GM19397 (cell line): ENCODE data around the gene TMEM121.

Experiments
- ATAC-seq: cut with Tn5 transposase; IDR thresholded peaks from one replicate; pipeline ENCODE4 v1.9.1; 2021; ENCODE audit warnings: mild to moderate bottlenecking, moderate library complexity; ENCODE audit not compliant: unreplicated experiment

The TMEM121 gene

GRCh38 chr14:105486974-105487448, 39.4 kb upstream of the TMEM121 start:
- ATAC-seq = no peak

GRCh38 chr14:105487449-105487985, 38.9 kb upstream of the TMEM121 start:
- ATAC-seq = no peak

- ATAC-seq = no peak
Observed at GRCh38 chr14:105487986-105488777, 38.2 kb upstream of the TMEM121 start.

- no peak for ATAC-seq
Observed at GRCh38 chr14:105488781-105489541, 37.4 kb upstream of the TMEM121 start.

- no peak for ATAC-seq
Observed at GRCh38 chr14:105489542-105490266, 36.7 kb upstream of the TMEM121 start.

- peak; percentile 3 for ATAC-seq
Observed at GRCh38 chr14:105490267-105490571, 36.2 kb upstream of the TMEM121 start.

GRCh38 chr14:105490572-105491365, 35.6 kb upstream of the TMEM121 start, which contains the start of gene TEDC1:
TSS of gene TEDC1 (plus strand) at chr14:105491246. CDS start at chr14:105491376, 130 bp downstream.
- peak; percentile 58 for ATAC-seq

- peak; percentile 3 for ATAC-seq
Observed at GRCh38 chr14:105491366-105491973, 34.9 kb upstream of the TMEM121 start.

GRCh38 chr14:105492031-105492970, 34.1 kb upstream of the TMEM121 start:
- ATAC-seq = no peak

- no peak for ATAC-seq
Observed at GRCh38 chr14:105492971-105493871, 33.2 kb upstream of the TMEM121 start.

- no peak for ATAC-seq
Observed at GRCh38 chr14:105493921-105494605, 32.3 kb upstream of the TMEM121 start.

- ATAC-seq = no peak
Observed at GRCh38 chr14:105494606-105494929, 31.8 kb upstream of the TMEM121 start.

GRCh38 chr14:105495101-105495989, 31.0 kb upstream of the TMEM121 start:
- ATAC-seq = no peak

GRCh38 chr14:105495990-105496830, 30.2 kb upstream of the TMEM121 start:
- ATAC-seq = no peak

- ATAC-seq = no peak
Observed at GRCh38 chr14:105496831-105497591, 29.4 kb upstream of the TMEM121 start.
